HG03196 (cell line): ENCODE results near the gene PSIP1.
"Not testable (repeated sequence)": the region's sequence is repeated elsewhere in the genome, so short reads cannot be mapped to it uniquely, and the experiment has no call there.

Experiments used
- ATAC-seq: cut with Tn5 transposase; IDR thresholded peaks from one replicate; pipeline ENCODE4 v1.9.1; 2021; ENCODE audit not compliant: unreplicated experiment

PSIP1 gene

DNA sequence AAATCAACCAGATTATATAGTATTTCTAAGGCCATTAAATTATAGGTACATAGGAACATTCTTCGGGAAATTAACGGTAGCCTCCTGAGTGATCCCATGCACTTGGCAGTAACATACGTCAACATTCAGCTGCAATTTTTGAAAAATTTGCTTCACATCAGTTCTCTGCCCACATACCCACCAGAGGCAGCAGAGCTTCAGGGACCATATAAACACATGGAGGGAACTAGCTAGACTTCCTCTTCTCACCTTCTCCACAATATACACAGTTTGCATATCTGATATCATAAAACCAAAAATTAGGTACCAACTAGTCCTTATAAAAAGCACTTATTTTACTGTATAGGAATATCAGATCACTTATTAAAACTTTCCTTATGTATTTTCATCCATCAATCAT, 4.8 kb downstream of the PSIP1 start:
- no peak for ATAC-seq

DNA sequence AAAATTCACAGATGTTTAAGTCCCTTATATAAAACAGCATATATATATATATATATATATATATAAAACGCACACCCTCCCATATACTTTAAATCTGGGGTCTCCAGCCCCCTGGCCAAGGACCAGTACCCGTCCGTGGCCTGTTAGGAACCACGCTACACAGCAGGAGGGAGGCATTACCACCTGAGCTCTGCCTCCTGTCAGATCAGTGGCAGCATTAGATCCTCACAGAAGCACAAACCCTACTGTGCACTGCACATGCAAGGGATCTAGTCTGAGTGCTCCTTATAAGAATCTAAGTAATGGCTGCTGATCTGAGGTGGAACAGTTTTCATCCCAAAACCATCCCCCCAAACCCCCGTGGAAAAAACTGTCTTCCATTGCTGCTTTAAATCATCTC, 9.0 kb downstream of the PSIP1 start:
- ATAC-seq: no peak

DNA sequence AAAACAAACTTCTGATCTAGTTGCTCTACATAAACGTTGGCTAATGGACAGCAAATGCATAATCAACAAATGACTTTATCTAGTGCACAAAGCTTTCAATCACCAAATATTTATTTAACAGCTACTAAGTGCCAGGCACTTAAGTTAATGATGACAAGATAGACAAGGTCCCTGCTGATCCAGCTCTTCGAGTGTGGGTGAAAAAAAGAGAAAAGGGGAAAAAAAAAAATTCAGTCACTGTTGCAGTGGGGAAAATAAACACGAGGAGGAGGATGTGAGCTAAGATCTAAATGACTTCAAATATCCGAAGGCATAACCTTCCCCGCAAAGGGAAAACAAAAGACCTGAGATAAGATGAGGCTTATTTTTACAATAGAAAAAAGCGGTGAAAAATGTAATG, 9.6 kb downstream of the PSIP1 start:
- ATAC-seq: no peak

DNA sequence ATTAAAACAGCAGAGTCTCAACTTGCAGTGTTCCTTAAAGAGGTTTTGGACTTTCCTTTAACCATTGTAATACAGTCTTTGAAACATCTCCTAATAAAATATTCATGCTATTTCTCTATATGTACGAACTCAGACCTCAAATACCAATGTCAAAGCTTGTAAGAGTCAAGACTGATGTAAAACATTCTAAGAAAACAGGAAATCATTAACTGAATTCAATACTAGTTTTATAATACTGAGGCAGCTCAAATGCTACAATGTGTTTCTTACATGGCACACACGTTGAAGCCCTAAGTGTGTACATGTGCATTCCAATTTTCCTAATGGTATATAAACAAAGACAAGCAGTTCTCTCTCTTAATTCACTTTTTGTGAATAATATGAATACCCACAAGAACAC, 11.6 kb downstream of the PSIP1 start:
- no peak for ATAC-seq

DNA sequence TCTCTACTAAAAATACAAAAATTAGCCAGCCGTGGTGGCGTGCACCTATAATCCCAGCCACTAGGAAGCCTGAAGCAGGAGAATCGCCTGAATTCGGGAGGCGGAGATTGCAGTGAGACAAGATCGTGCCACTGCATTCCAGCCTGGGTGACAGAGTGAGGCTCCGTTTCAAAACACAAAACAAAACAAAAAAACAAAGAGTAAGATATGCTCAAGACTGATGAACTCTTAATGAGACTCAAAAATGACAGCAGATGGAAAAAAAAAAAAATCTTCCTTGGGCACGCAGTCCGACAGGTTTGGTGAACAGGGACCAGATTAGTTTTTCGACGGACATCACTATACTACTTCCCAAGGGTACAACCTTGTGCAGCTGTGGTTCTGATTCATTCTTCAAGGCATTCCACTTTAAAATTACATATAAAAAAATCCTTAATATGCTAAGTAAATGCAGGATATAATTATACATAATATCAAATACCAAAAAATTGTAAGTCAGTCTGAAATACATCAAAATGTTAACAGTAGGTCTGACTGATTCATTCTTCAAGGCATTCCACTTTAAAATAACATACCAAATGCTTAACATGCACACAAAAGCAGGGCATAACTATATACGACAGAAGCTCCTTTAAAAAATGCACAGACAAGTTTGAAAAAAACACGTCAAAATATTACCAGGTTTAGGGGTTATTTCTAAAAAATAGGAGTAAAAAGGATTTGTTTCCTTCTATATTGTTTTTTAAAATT, 12.3 kb downstream of the PSIP1 start:
- ATAC-seq: no peak

DNA sequence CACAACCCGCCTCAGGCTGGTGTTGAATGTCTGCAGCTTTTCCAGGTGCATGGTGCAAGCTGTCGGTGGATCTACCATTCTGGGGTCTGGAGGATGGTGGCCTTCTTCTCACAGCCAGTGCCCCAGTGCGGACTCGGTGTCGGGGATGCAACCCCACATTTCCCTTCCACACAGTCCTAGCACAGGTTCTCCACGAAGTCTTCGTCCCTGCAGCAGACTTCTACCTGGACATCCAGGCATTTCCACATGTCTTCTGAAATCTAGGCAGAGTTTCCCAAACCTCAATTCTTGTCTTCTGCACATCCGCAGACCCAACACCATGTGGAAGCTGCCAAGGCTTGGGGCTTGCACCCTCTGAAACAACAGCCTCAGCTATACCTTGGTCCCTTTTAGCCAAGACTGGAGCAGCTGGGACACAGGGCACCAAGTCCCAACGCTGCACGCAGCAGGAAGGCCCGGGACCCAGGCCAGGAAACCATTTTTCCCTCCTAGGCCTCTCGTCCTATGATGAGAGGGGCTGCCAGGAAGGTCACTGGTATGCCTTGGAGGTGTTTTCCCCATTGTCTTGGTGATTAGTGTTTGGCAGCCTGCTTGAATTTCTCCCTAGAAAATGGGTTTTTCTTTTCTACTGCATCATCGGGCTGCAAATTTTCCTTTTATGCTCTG, 18.2 kb downstream of the PSIP1 start:
- ATAC-seq: no peak

DNA sequence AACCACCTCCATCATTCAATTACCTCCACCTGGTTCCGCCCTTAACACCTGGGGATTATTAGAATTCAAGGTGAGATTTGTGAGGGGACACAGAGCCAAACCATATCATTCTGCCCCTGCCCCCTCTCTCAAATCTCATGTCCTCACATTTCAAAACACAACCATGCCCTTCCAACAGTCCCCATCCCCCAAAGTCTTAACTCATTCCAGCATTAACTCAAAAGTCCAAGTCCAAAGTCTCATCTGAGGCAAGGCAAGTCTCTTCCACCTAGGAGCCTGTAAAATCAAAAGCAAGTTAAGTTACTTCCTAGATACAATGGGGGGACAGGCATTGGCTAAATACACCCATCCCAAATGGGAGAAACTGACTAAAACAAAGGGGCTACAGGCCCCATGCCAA, 18.8 kb downstream of the PSIP1 start:
- ATAC-seq: no peak

DNA sequence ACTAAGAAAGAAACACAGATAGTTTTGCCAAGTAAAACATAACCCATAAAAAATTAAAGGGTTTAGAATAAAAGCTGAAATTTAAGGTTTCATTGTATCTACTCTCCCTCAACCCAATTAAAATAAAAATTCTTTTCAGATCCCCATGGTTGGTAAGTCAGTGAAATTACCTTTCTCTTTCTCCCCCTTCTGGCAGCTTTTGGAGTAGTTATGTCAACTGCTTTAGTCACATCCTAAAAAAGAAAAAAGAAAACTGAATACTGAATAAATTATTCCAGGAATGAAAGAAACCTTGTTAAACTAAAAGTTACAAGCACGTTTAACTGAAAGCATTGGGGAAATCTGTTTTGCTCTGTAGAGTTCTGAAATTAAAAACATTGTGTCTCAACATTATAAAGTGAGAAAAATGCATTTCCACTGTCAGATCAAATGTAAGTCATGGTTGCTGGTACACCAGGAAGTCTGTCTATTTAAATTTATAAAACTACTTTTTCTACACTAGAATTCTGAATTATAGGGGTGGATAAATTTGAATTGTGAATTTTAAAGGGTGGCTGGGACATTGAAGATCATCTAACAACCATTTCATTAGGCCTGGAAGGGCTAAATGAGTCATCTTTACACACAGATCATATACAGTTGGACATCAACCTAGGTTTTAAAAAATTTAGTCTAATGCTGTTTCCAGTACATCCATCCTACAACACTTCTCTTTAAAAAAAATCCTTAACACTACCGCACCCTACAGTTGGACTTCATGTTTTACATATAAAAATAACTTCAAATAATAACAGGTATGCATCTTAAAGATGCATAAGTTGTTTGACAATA, 24.7 kb downstream of the PSIP1 start:
- ATAC-seq: no peak

DNA sequence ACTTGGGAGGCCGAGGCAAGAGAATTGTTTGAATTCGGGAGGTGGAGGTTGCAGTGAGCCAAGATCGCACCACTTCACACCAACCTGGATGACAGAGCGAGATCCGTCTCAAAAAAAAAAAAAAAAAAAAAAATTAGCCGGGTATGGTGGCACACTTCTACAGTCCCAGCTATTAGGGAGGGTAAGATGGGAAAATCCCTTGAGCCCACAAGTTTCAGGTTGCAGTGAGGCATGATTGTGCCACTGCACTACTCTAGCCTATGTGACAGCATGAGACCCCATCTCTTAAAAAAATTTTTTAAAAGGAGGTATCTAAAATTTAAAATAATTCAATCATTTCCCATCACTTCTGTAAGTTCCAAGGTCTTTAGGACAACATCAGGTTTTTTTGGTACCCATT, 26.0 kb downstream of the PSIP1 start:
- no peak for ATAC-seq

DNA sequence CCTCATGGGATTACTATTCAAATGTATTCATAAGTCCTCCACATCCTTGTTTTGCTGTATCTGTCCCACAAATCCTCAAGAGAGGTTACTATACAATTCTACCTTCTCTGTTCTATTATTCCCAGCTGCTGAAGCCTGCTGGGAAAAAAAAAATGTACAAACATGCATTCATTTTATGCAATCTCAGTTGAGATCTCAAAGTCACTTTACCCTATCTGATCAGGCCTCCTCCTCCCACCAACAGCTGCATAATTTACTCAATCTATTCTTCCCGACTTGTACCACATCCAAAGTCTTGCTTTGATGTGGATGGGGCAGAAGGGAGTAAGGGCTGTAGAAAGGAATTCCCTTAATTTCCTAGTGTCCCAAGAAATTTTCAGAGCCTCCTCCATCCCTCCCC, 28.6 kb downstream of the PSIP1 start:
- ATAC-seq: no peak

DNA sequence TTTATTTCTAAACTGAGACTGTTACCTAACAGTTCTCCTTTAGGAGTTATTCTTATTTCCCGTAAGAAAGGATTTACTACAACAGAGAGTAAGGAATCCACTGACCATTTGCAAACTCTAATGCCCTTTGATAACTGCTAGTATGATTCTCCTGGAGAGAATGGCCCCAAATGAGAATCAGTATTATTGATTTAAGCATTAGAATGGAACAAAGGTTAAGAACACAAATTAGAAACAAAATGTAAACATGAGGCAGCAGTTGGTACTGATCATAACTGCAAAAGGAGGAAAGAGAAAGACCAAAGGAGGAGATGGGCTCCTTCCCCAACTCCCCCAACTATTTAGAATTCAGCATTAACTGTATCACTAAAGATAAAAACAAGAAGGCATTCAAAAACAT, 30.7 kb downstream of the PSIP1 start:
- no peak for ATAC-seq

DNA sequence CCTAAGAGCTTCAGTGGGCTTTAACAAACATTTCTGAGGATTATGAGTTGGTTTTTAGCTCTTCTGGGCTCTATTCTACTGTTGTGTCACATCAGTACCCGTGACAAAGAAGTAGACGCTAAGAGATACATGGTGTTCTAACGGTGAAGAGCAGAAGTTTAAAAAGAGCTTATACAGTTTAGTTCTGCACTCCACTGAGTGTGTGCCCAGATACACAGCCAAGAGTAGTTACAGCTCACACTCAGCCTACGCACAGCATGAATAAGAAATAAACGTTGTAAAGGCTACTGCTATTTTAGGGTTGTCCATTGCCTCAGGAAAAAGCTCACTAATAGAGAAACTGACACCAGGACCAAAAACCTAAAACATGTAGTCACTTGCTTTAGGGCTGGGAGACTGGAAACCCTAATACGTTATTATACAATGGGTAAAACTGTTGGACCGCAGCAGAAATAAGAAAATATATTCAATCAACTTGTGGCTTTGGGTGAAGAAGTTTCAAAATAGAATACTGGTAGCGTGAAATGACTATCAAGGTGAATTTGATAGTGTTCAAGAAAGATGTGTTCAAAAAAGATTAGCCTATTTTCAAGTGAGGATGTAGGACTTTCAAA, 34.7 kb downstream of the PSIP1 start:
- no peak for ATAC-seq

DNA sequence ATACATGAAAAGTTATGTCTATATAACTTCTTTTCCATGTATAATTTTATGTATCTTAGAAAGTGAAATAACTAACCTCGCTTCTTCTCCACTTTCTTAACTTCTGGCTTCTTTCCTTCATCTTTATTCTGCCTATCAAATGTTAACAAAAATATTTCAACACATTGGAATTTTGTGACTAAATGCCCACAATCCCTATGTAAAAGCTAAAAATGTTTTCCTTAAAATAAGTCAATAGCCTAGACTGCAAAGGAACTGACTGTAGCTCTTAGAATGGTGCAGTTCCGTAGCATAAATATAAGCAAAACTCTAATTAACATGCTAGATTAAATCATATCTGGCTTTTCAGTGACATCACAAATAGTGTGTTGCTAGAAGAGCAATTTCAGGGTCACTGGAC, 40.9 kb downstream of the PSIP1 start:
- no peak for ATAC-seq

DNA sequence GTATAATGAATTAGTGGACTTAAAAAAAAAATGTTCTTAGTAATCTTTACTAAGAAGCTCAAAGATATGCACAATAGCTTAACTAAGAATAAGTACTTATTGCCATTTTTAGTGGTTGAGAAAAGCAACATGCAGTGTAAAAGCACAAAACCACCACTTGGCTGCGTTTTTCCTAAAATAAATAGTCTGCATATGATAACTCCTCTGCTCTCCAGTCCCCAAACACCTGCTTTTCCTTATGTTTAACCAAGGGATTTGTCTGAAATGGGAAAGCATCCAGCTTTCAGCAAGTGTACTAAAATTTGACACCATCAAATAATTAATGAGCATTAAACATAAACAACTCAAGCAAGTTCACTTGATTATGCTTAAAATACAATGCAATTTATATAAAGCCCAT, 41.4 kb downstream of the PSIP1 start:
- no peak for ATAC-seq

DNA sequence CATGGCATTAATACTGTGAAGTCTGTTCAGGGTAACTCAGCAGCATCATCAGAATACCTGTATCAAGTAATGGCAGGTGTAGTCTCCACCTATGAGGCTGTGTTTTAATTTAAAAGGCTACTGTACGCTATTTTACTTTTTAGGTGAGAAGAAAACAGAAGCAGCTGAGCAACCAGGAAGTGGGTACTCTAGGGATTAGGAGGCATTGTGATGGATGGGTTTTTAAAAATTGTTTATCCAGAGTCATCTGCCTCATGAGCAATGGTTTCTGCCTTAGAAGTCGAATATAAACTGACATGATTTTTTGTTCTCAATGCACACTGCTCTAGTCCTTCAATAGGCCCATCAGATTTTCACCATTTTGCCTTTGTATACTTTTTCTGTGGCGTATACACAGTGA, 42.6 kb downstream of the PSIP1 start:
- no peak for ATAC-seq

DNA sequence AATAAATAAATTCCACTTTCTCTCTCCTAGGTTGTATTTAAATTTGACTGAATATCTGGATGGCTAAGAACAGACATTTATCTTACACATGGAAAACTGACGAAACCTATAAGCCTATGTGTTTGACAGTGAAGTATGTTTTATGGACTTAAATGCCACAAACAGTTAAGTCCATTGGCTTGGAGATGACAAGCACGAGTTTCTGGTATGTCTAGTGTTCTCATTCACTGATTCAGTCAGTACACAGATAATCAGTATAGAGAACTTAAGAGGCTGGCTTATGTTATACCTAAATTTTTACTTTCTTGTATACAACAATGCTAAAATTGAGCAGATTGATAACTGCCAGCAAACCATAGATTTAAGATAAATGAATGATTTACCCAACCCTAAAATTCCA, 49.2 kb downstream of the PSIP1 start:
- no peak for ATAC-seq

DNA sequence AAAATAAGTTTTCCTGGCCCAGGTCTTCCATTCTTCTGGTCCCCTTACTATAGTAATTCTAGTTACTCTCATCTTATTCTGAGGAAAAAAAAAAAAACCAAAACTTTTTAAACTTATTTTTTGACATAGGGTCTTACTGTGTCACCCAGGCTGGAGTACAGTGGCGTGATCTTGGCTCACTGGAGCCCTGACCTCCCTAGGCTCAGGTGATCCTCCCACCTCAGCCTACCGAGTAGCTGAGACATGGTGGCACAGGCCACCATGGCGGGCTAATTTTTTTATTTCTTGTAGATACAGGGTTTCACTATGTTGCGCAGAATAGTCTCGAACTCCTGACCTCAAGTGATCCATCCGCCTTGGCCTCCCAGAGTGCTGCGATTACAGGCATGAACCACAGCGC, 49.7 kb downstream of the PSIP1 start:
- ATAC-seq: no peak

DNA sequence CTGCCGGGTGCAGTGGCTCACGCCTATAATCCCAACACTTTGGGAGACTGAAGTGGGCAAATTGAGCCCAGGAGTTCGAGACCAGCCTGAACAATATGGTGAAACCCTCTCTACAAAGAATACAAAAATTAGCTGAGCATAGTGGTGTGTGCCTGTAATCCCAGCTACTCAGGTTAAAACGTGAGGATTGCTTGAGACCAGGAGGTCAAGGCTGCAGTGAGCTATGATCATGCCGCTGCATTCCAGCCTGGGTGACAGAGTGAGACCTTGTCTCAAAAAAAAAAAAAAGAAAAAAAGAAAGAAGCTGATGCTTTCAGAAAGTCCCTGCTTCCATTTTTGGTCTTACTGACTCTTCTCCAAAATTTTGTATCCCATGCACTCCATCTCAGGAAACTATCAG, 56.8 kb downstream of the PSIP1 start:
- no peak for ATAC-seq

DNA sequence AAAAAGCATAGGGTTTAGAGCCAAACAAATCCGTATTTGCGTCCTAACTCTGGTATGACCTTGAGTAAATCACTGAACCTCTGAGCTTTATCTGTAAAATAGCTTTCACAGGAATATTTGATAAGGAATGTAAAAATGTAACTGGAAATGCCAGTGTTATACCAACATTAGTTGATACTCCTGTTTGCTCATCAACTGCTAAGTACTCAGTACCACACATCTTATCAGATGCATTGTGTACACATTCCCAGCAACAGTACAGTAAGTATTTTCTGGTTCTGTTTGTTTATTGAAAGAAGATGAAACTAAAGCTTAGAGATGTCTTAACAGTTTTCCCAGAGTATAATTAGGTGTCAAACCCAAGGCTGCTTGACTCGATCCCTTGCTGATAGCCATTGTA, 66.6 kb downstream of the PSIP1 start:
- no peak for ATAC-seq

DNA sequence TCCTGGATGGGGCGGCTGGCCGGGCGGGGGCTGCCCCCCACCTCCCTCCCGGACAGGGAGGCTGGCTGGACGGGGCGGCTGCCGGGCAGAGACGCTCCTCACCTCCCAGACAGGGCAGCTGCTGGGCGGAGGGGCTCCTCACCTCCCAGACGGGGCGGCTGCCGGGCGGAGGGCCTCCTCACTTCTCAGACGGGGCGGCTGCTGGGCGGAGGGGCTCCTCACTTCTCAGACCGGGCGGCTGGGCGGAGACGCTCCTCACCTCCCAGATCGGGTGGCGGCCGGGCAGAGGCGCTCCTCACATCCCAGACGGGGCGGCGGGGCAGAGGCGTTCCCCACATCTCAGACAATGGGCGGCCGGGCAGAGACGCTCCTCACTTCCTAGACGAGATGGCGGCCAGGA, 68.5 kb downstream of the PSIP1 start:
- ATAC-seq: not testable (repeated sequence)

DNA sequence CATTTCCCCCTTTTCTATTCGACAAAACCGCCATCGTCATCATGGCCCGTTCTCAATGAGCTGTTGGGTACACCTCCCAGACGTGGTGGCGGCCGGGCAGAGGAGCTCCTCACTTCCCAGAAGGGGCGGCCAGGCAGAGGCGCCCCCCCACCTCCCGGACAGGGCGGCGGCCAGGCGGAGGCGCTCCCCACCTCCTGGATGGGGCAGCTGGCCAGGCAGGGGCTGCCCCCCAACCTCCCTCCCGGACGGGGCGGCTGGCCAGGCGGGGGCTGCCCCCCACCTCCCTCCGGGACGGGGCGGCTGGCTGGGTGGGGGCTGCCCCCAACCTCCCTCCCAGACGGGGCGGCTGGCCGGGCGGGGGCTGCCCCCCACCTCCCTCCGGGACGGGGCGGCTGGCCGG, 68.9 kb downstream of the PSIP1 start:
- not testable (repeated sequence) for ATAC-seq

DNA sequence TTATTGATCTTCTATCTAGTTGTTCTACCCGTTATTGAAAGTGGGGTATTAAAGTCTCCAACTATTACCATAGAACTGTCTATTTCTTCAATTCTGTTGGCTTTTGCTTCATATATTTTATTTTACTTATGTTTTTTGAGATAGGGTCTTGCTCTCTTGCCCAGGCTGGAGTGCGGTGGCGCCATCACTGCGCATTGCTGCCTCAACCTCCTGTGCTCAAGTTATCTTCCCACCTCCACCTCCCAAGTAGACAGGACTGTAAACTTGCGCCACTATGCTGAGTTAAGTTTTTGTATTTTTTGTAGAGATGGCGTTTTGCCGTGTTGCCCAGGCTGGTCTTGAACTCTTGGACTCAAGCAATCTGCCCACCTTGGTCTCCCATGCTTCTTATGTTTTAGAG, 71.9 kb downstream of the PSIP1 start:
- no peak for ATAC-seq
